CD4-positive, CD25-positive, alpha-beta regulatory T cell (primary cell): ENCODE data around the gene ARL16. TPM values are rescaled to one million over a fixed set of nuclear protein-coding genes. Genes with fewer than 3 reads are reported as not detected.

ENCODE experiments used
- ATAC-seq, 2 donors: fragments of 150-1000 bp; cut with Tn5 transposase; one replicate each; pipeline ENCODE4 v1.10.0; 2021; ENCODE audit warnings: low read depth in 2 of 2, moderate number of reproducible peaks in 2 of 2, moderate library complexity in 1 of 2
- DNase-seq, 3 donors: peaks; one replicate each; pipeline versions ENCODE4 v3.0.0 to v3.0.0-alpha.2; 2012 to 2022; ENCODE audit warnings: mixed read lengths in 1 of 3
- H3K27ac ChIP-seq: one replicate; pipeline ENCODE4 v1.7.0; 2013; ENCODE audit warnings: mild to moderate bottlenecking, low read length; ENCODE audit not compliant: insufficient read depth, poor library complexity, severe bottlenecking
- H3K27me3 ChIP-seq: one replicate; pipeline ENCODE4 v1.7.0; 2013; ENCODE audit warnings: low read length; ENCODE audit not compliant: control insufficient read depth, insufficient read depth
- H3K36me3 ChIP-seq: one replicate; pipeline ENCODE4 v1.7.0; 2013; ENCODE audit warnings: mild to moderate bottlenecking, low read length, moderate library complexity; ENCODE audit not compliant: control insufficient read depth, insufficient read depth
- H3K4me1 ChIP-seq: 2 replicates; pipeline ENCODE4 v1.7.0; 2013; ENCODE audit warnings: mild to moderate bottlenecking, low read length; ENCODE audit not compliant: insufficient read depth, control insufficient read depth, poor library complexity, severe bottlenecking
- H3K4me3 ChIP-seq: one replicate; pipeline ENCODE4 v1.7.0; 2013; ENCODE audit warnings: low read depth, mild to moderate bottlenecking, low read length, moderate library complexity
- H3K9me3 ChIP-seq, 2 experiments: 1 replicate in 1 of 2; 2 replicates in 1 of 2; pipeline ENCODE4 v1.7.0; 2013; ENCODE audit warnings: low read length in 2 of 2, mild to moderate bottlenecking in 1 of 2, moderate library complexity in 1 of 2; ENCODE audit not compliant: control insufficient read depth in 2 of 2
- H3K27ac Mint-ChIP-seq, 3 donors: one replicate each; pipeline ENCODE4 v1.8.0; 2020 to 2022; ENCODE audit warnings: mild to moderate bottlenecking in 3 of 3, mixed read lengths in 3 of 3, moderate library complexity in 2 of 3
- H3K27me3 Mint-ChIP-seq: one replicate; pipeline ENCODE4 v1.8.0; 2022; ENCODE audit warnings: mild to moderate bottlenecking, mixed read lengths
- H3K36me3 Mint-ChIP-seq: one replicate; pipeline ENCODE4 v1.8.0; 2020; ENCODE audit warnings: mixed read lengths
- H3K4me1 Mint-ChIP-seq, 4 donors: one replicate each; pipeline ENCODE4 v1.8.0; 2020 to 2022; ENCODE audit warnings: mixed read lengths in 4 of 4, mild to moderate bottlenecking in 1 of 4
- H3K4me3 Mint-ChIP-seq, 4 donors: one replicate each; pipeline ENCODE4 v1.8.0; 2020 to 2022; ENCODE audit warnings: mild to moderate bottlenecking in 4 of 4, mixed read lengths in 4 of 4, moderate library complexity in 3 of 4
- H3K9me3 Mint-ChIP-seq, 7 donors: one replicate each; pipeline ENCODE4 v1.8.0; 2020 to 2022; ENCODE audit warnings: mixed read lengths in 7 of 7, mild to moderate bottlenecking in 3 of 7, moderate library complexity in 2 of 7
- polyA plus RNA-seq, 4 donors: library from polyadenylated mRNA; unstranded; fragments of 300-500 nt; fragmentation: Illumina TruSeq; gene quantifications; one replicate each; pipeline ENCODE4 v1.2.3, GENCODE V29; 2021
- total RNA-seq: library from RNA; stranded (reverse); gene quantifications from one replicate; pipeline ENCODE4 v1.2.3, GENCODE V29; 2022

ARL16 gene
- total and polyA plus RNA-seq, 5 donors from 2014 or later = 24.7 to 34.7 (median 26.5) TPM

DNA sequence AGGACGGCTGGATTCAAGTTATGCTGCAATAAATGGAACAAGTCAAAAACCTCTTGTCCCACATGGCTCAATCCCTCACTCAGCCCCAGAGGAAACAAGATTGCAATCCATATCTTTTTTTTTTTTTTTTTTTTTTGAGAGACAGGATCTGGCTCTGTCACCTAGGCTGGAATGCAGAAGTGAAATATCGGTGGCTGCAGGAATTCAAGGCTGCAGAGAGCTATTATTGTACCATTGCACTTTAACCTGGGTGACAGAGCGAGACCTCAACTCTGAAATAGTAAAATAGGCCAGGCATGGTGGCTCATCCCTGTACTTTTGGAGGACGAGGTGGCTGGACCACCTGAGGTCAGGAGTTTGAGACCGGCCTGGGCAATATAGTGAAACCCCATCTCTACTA is 24.6 kb downstream of the ARL16 start:
- Histone ChIP-seq H3K27ac (no peak overlapping the region), H3K9me3 (no peaks in the 10 kb centered on the region), H3K36me3 (no peaks in the 10 kb centered on the region), H3K4me3 (no peak overlapping the region), H3K27me3 (no peaks in the 10 kb centered on the region), H3K4me1 (peaks cover 10% of the 10 kb centered on the region)
- ATAC-seq (no peak), DNase-seq (no peak)
- no peak overlapping the region for H3K27ac Mint-ChIP-seq
- no peaks in the 10 kb centered on the region for H3K36me3 Mint-ChIP-seq
- H3K4me1 Mint-ChIP-seq = peaks cover 0 to 18% (median 4%) of the 10 kb centered on the region in 4 donors
- H3K9me3 Mint-ChIP-seq = no peaks in the 10 kb centered on the region
- H3K27me3 Mint-ChIP-seq = no peaks in the 10 kb centered on the region
- no peak overlapping the region for H3K4me3 Mint-ChIP-seq

DNA sequence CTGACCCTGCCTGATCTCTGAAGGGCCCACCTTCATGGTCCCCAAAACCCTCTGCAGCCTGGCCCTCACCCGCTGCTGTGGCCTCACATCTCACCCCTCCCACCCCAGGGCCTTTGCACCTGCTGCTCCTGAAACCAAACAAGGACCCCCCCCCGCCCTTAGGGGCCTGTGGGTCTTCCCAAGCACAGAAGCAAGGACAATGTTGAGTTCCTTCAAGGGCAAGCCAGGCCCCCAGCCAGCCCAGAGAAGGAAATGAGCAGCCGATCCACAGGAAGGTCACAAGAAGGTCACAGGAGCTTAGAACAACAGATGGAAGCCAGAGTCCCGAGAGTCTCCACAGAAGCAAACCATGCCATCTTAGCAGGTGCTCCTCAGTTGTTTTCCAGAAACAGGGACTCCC is 26.8 kb downstream of the ARL16 start:
- Mint-ChIP-seq H3K4me3 (no peak overlapping the region), H3K4me1 (peaks cover 0 to 9% (median 0%) of the 10 kb centered on the region in 4 donors), H3K27ac (no peak overlapping the region), H3K27me3 (peaks cover 5% of the 10 kb centered on the region), H3K9me3 (peaks cover 0 to 2% (median 0%) of the 10 kb centered on the region in 7 donors), H3K36me3 (no peaks in the 10 kb centered on the region)
- Histone ChIP-seq H3K27ac (no peak overlapping the region), H3K36me3 (no peaks in the 10 kb centered on the region), H3K4me1 (peaks cover 7% of the 10 kb centered on the region), H3K27me3 (no peaks in the 10 kb centered on the region), H3K4me3 (no peak overlapping the region), H3K9me3 (no peaks in the 10 kb centered on the region)
- no peak for DNase-seq
- no peak for ATAC-seq

DNA sequence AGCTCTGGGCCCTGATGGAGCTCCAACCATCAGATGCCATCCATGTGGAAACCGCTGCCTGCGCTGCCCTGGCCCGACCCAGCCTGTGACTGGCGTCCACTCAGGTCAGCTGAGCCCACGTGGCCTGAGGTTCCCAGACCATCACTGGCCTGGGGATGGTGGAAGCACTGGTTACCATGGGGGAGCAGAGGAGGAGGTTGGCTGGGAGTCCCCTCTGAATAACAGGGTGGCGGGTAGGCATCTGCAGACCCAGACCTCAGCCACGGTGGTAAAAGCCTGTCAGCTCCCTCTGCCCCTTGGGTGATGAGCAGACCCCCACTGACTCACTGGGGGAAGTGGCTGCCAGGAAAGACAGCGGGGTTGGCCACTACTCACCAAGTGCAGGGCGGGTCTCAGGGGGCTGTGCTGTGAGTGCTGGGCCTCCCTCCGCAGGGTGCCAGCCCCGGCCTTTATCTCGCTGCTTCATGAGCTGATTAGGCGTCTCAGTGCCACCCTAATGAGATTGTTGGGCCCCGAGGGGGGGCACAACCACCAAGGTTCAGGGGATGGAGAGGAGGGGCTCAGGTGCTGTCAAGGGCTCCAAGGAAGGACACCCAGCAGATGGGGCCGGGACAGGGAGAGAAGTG is 27.4 kb downstream of the ARL16 start, which contains the start of gene PDE6G:
Gene PDE6G, minus strand, starts transcription at position 425 of the 626 bp plus-strand sequence. CDS start 3,237 bp downstream, outside the sequence.
- H3K27me3 Mint-ChIP-seq = peaks cover 5% of the 10 kb centered on the region
- H3K4me1 ChIP-seq = peaks cover 7% of the 10 kb centered on the region

DNA sequence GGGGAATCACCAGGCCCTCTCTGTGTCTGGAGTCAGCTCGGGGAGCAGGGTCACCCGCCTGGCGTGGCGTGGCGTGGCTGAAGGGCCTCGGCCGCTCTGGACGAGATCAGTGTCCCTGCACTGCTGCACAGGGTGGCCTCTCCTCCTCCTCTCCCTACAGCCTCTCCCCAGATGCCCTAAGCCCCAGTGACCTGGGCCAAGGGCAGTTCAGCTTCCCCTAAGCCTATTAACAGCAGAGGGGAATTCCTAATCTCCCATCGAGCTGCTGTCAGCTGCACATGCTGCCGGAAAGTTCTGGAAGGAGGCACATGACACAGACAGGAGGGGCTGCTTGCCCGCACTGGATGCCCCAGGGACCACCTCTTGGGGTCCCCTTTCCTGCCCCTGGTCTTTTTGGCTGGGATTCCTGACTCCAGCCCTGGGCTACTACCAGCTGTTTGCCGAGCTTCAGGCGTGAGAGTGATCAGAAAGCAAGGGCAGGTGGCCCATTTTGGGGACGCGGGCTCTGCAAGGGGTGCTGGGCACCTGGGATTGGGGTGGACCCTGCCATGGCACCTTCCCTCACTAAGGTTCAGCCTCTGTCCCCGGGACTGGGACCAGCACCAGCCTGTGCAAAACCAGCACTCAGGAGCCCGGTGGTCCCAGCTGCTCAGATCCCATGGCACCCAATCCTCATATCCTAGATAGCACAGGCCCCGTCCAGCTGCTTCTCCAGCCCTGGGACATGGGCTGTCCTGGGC is 28.0 kb downstream of the ARL16 start:
- Histone ChIP-seq H3K27me3 (no peaks in the 10 kb centered on the region), H3K27ac (no peak overlapping the region), H3K36me3 (no peaks in the 10 kb centered on the region), H3K9me3 (no peaks in the 10 kb centered on the region), H3K4me1 (peaks cover 7% of the 10 kb centered on the region), H3K4me3 (no peak overlapping the region)
- H3K9me3 Mint-ChIP-seq = peaks cover 0 to 2% (median 0%) of the 10 kb centered on the region in 7 donors
- no peak overlapping the region for H3K27ac Mint-ChIP-seq
- H3K4me1 Mint-ChIP-seq = peaks cover 0 to 10% (median 0%) of the 10 kb centered on the region in 4 donors
- H3K36me3 Mint-ChIP-seq = no peaks in the 10 kb centered on the region
- no peak overlapping the region for H3K4me3 Mint-ChIP-seq
- ATAC-seq (no peak), DNase-seq (no peak)
- peaks cover 5% of the 10 kb centered on the region for H3K27me3 Mint-ChIP-seq

More for the DNA sequence above, 27.4 kb downstream of the ARL16 start, which contains the start of gene PDE6G:
- Histone ChIP-seq H3K4me3 (no peak within 1 kb of the TSS), H3K27me3 (no peaks in the 10 kb centered on the region), H3K36me3 (no peaks in the 10 kb centered on the region), H3K27ac (no peak within 1 kb of the TSS), H3K9me3 (no peaks in the 10 kb centered on the region)
- no peak within 1 kb of the TSS for H3K4me3 Mint-ChIP-seq
- H3K4me1 Mint-ChIP-seq = peaks cover 0 to 10% (median 0%) of the 10 kb centered on the region in 4 donors
- H3K36me3 Mint-ChIP-seq = no peaks in the 10 kb centered on the region
- peaks cover 0 to 2% (median 0%) of the 10 kb centered on the region in 7 donors for H3K9me3 Mint-ChIP-seq
- no peak for ATAC-seq
- DNase-seq = no peak
- H3K27ac Mint-ChIP-seq = no peak within 1 kb of the TSS

DNA sequence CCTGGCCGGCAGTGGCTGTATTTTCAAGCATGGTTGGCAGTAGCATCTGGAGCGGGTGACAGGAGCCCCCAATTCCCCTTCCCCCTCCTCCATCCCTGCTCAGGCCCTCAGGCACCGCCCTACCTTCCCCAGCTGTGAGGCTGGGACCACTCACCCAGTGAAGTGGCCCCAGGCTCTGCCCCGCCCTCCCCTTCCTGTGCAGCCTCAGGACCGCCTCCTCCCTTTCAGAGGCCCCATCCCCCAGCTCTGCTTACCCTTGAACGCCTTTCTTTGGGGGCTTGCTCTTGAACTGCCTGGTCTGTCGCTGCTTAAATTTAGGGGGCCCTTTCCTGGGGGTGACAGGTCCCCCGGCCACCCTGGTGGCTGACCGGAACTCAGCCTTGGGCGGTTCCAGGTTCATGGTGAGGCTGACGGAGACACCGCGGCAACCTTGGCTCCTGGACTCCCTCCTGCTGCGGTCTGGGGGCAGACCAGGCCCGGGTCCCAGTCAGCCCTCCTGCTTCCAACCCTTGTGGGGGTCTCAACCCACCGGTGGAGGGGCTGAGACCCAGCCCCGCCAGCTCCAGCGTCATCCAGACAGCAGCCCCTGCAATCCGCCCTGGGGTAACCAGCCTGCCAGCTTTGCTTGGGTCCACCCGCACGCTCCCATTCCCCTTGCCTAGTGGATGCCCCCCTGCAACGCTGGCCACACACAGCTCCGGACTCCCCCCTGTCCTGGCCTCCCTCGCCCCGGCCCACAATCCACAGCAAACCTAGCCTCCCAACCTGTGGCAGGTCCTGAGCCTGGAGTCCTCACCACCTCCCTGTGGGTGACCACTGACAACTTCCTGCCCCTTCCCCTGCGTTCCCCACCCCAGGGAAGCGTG is 30.5 kb downstream of the ARL16 start:
- no peaks in the 10 kb centered on the region for H3K36me3 Mint-ChIP-seq
- no peaks in the 10 kb centered on the region for H3K27me3 ChIP-seq
- H3K27ac ChIP-seq = no peak overlapping the region
- H3K36me3 ChIP-seq = no peaks in the 10 kb centered on the region
- peak overlapping the region in 2 of 4 donors; percentile 39 to 75 for H3K4me3 Mint-ChIP-seq
- peak; percentile 13 to 34 for ATAC-seq
- DNase-seq = peak in 1 of 3 donors; percentile 52
- no peak overlapping the region for H3K4me3 ChIP-seq
- H3K4me1 ChIP-seq = peaks cover 7% of the 10 kb centered on the region
- peaks cover 20% of the 10 kb centered on the region for H3K27me3 Mint-ChIP-seq
- H3K27ac Mint-ChIP-seq = peak overlapping the region in 2 of 3 donors; percentile 15 to 86
- H3K9me3 Mint-ChIP-seq = peaks cover 0 to 3% (median 0%) of the 10 kb centered on the region in 7 donors
- H3K4me1 Mint-ChIP-seq = peaks cover 0 to 10% (median 0%) of the 10 kb centered on the region in 4 donors
- H3K9me3 ChIP-seq = no peaks in the 10 kb centered on the region

DNA sequence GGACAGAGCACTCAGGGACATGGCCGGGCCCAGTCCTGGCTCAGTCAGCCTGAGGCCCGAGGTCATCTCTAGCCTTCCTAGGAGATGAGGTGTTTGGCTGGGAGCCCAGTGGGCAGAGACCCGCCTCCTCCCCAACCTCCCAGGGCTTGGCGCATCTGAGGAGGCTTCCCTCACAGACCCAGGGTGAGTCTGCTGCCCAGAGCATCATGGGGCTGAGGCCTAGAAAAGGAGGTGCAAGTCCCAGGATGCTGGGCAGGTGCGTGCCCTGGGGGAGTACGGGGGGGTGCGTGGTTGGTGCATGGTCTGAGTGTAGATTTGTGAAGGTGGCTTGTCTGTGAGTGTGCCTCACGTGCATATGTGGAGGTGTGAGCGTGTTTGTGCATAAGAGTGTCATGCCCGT is 31.9 kb downstream of the ARL16 start:
- Histone ChIP-seq H3K27ac (no peak overlapping the region), H3K4me3 (no peak overlapping the region), H3K9me3 (no peaks in the 10 kb centered on the region), H3K4me1 (peaks cover 7% of the 10 kb centered on the region), H3K36me3 (no peaks in the 10 kb centered on the region), H3K27me3 (no peaks in the 10 kb centered on the region)
- no peak overlapping the region for H3K27ac Mint-ChIP-seq
- peaks cover 0 to 7% (median 0%) of the 10 kb centered on the region in 4 donors for H3K4me1 Mint-ChIP-seq
- ATAC-seq (no peak), DNase-seq (no peak)
- no peaks in the 10 kb centered on the region for H3K36me3 Mint-ChIP-seq
- peaks cover 20% of the 10 kb centered on the region for H3K27me3 Mint-ChIP-seq
- peak overlapping the region in 2 of 4 donors; percentile 32 to 49 for H3K4me3 Mint-ChIP-seq
- H3K9me3 Mint-ChIP-seq = peaks cover 0 to 3% (median 0%) of the 10 kb centered on the region in 7 donors

DNA sequence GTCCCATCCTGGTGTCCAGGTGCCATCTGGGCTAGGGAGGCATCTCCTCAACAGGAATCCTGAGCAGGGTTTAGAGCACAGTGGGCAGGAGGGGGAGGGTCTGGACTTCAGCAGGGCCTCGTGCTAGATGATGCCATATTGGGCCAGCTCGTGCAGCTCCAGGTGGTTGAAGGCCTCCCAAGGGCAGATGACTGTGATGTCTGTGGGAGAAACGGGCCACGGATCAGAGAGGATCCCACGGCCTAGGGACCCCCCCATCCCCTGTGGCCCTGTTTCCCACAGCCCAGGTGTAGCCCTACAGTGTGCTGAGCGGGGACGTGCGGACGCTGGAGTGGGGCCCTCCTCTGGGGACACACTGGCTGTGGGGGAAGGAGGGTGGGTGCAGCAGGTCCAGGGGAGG is 32.6 kb downstream of the ARL16 start:
- no peaks in the 10 kb centered on the region for H3K36me3 Mint-ChIP-seq
- Histone ChIP-seq H3K27ac (no peak overlapping the region), H3K4me3 (no peak overlapping the region), H3K36me3 (no peaks in the 10 kb centered on the region), H3K27me3 (no peaks in the 10 kb centered on the region), H3K4me1 (peaks cover 7% of the 10 kb centered on the region), H3K9me3 (no peaks in the 10 kb centered on the region)
- H3K27ac Mint-ChIP-seq = no peak overlapping the region
- peaks cover 0 to 3% (median 0%) of the 10 kb centered on the region in 7 donors for H3K9me3 Mint-ChIP-seq
- H3K4me3 Mint-ChIP-seq = no peak overlapping the region
- H3K27me3 Mint-ChIP-seq = peaks cover 20% of the 10 kb centered on the region
- no peak for DNase-seq
- peaks cover 0 to 7% (median 0%) of the 10 kb centered on the region in 4 donors for H3K4me1 Mint-ChIP-seq
- ATAC-seq = no peak
